ENCODE data around the gene BMS1.

BMS1 gene

DNA sequence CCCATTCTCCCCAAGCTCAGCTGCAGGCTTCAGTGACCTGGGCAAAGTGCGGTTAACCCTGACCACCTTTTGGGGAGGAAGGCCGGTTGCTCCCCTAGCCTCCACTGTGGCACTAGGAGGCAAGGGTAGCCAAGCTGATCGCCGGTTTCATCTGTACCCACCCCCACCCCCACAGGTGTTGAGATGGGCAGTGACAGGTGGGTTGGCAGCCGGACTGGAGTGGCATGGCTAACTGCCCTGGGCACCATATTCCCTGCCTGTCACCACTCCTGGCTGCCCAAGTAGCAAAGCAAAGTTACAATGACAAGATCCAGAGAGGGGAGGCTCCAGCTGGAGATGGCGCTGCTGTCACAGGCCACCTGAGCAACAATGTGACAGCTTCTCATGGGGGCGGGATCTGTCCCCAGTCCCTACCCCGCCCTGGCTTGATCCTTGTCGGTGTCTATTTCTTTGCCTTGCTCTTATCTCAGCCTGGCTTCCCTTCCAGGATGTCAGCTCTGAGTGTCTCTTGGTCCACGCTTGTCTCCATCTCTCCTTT lies 27.0 kb upstream of the BMS1 start:
- Histone ChIP-seq H3K4me3 (ENCODE audit: low read depth, low read length, poor library complexity, severe bottlenecking) (no peak overlapping the region), H3K9ac (ENCODE audit: low read length) (no peak overlapping the region), H3F3A (ENCODE audit: insufficient read depth, low read length) (no peaks in the 10 kb centered on the region), H3K79me2 (ENCODE audit: insufficient read depth, low read length) (no peaks in the 10 kb centered on the region), H3K9me2 (ENCODE audit: low read depth, low read length) (no peaks in the 10 kb centered on the region), H3K27ac (ENCODE audit: low read depth, low read length, poor library complexity, severe bottlenecking) (no peak overlapping the region), H4K20me1 (ENCODE audit: insufficient read depth, low read length) (no peaks in the 10 kb centered on the region), H2AFZ (ENCODE audit: low read length) (no peak overlapping the region), H3K4me2 (ENCODE audit: low read length) (no peak overlapping the region), H3K27me3 (ENCODE audit: insufficient read depth, low read length) (no peaks in the 10 kb centered on the region), H3K4me1 (ENCODE audit: insufficient read depth, low read length, severe bottlenecking) (no peaks in the 10 kb centered on the region), H3K36me3 (ENCODE audit: insufficient read depth, low read length) (no peaks in the 10 kb centered on the region), H3K9me3 (ENCODE audit: low read length) (no peaks in the 10 kb centered on the region)
- TF ChIP-seq, protein P1, sequence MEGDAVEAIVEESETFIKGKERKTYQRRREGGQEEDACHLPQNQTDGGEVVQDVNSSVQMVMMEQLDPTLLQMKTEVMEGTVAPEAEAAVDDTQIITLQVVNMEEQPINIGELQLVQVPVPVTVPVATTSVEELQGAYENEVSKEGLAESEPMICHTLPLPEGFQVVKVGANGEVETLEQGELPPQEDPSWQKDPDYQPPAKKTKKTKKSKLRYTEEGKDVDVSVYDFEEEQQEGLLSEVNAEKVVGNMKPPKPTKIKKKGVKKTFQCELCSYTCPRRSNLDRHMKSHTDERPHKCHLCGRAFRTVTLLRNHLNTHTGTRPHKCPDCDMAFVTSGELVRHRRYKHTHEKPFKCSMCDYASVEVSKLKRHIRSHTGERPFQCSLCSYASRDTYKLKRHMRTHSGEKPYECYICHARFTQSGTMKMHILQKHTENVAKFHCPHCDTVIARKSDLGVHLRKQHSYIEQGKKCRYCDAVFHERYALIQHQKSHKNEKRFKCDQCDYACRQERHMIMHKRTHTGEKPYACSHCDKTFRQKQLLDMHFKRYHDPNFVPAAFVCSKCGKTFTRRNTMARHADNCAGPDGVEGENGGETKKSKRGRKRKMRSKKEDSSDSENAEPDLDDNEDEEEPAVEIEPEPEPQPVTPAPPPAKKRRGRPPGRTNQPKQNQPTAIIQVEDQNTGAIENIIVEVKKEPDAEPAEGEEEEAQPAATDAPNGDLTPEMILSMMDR (IDR thresholded peaks at IDR 0.05; ENCODE audit: low read length), result no peak

DNA sequence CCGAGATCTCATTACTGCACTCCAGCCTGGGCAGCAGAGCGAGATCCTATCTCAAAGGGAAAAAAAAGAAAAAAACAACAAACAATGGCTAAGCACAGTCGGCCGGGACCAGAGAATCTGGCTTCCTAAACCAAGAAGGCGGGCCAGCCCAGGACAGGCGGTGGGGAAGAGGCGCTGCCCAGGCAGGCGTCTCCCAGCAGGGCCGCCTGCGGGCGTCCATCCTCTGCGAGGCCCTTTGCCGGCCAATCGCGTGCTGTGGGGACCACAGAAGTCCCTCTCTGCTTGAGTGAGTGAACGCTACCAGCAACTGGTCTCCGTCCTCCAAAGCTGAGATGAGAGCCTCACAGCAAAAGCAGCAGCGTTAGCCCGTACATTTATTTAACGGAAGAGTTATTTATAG lies 14.7 kb upstream of the BMS1 start:
- Histone ChIP-seq H3K36me3 (ENCODE audit: insufficient read depth, low read length) (no peaks in the 10 kb centered on the region), H3K27ac (ENCODE audit: low read depth, low read length, poor library complexity, severe bottlenecking) (no peak overlapping the region), H3K9ac (ENCODE audit: low read length) (no peak overlapping the region), H3K9me2 (ENCODE audit: low read depth, low read length) (no peaks in the 10 kb centered on the region), H3K4me3 (ENCODE audit: low read depth, low read length, poor library complexity, severe bottlenecking) (no peak overlapping the region), H3F3A (ENCODE audit: insufficient read depth, low read length) (no peaks in the 10 kb centered on the region), H3K4me2 (ENCODE audit: low read length) (no peak overlapping the region), H3K27me3 (ENCODE audit: insufficient read depth, low read length) (no peaks in the 10 kb centered on the region; the same call in 1 of the 2 replicates), H3K79me2 (ENCODE audit: insufficient read depth, low read length) (no peaks in the 10 kb centered on the region), H3K4me1 (ENCODE audit: insufficient read depth, low read length, severe bottlenecking) (no peaks in the 10 kb centered on the region), H4K20me1 (ENCODE audit: insufficient read depth, low read length) (no peaks in the 10 kb centered on the region), H3K9me3 (ENCODE audit: low read length) (peaks cover 7% of the 10 kb centered on the region; the same call in 1 of the 2 replicates), H2AFZ (ENCODE audit: low read length) (no peak overlapping the region)
- TF ChIP-seq, protein P1 (IDR thresholded peaks at IDR 0.05; ENCODE audit: low read length), result no peak
- TF ChIP-seq EZH2 (IDR thresholded peaks at IDR 0.05; ENCODE audit: borderline replicate concordance, low read length), result no peak

DNA sequence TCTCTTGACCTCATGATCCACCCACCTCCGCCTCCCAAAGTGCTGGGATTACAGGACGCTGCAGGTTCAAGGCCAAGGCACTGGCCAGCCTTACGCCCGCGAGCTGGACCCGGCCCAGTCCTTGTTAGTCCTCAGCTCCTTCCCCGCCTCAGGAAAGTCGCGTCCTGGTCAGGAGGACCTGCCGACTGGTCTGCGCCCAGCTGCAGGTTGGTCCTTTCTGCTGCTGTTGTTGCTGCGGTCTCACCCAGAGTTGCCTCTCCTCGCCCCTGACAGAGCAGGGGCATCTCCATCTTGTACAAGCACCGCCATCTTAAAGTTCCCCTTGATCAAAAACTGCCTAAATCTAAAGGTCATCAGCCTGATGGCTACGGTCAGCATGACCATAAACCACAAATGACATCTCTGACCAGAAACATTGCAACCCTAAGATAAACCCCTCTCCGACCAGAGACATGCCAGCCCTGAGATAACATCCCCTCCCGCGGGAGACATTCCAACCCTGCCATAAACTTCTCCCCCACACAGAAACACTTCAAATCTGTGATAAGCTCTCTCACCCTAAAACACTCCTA lies 13.9 kb upstream of the BMS1 start:
- no peaks in the 10 kb centered on the region for H4K20me1 ChIP-seq (ENCODE audit: insufficient read depth, low read length)
- no peak overlapping the region for H3K4me2 ChIP-seq (ENCODE audit: low read length)
- no peak overlapping the region for H3K9ac ChIP-seq (ENCODE audit: low read length)
- no peaks in the 10 kb centered on the region for H3K4me1 ChIP-seq (ENCODE audit: insufficient read depth, low read length, severe bottlenecking)
- H3K36me3 ChIP-seq (ENCODE audit: insufficient read depth, low read length), result no peaks in the 10 kb centered on the region
- TF ChIP-seq, protein P1 (IDR thresholded peaks at IDR 0.05; ENCODE audit: low read length), result no peak
- TF ChIP-seq EZH2 (IDR thresholded peaks at IDR 0.05; ENCODE audit: borderline replicate concordance, low read length), result no peak
- peaks cover 7% of the 10 kb centered on the region; the same call in 1 of the 2 replicates for H3K9me3 ChIP-seq (ENCODE audit: low read length)
- H3K9me2 ChIP-seq (ENCODE audit: low read depth, low read length), result no peaks in the 10 kb centered on the region
- H3K4me3 ChIP-seq (ENCODE audit: low read depth, low read length, poor library complexity, severe bottlenecking), result no peak overlapping the region
- no peaks in the 10 kb centered on the region for H3K79me2 ChIP-seq (ENCODE audit: insufficient read depth, low read length)
- H3K27ac ChIP-seq (ENCODE audit: low read depth, low read length, poor library complexity, severe bottlenecking), result no peak overlapping the region
- H3F3A ChIP-seq (ENCODE audit: insufficient read depth, low read length), result no peaks in the 10 kb centered on the region
- H3K27me3 ChIP-seq (ENCODE audit: insufficient read depth, low read length), result no peaks in the 10 kb centered on the region; the same call in 1 of the 2 replicates
- H2AFZ ChIP-seq (ENCODE audit: low read length), result no peak overlapping the region

All from OCI-LY1 (cell line).